NCI-H2227 (cell line): ENCODE measurements around the gene CDYL2.
"Not testable (repeated sequence)": the region's sequence is repeated elsewhere in the genome, so short reads cannot be mapped to it uniquely, and the experiment has no call there.

Source experiments
- DNase-seq: peaks from one replicate; lab custom pipeline; 2025; ENCODE audit not compliant: unreplicated experiment; lab: John Stamatoyannopoulos, UW

The CDYL2 gene

DNA sequence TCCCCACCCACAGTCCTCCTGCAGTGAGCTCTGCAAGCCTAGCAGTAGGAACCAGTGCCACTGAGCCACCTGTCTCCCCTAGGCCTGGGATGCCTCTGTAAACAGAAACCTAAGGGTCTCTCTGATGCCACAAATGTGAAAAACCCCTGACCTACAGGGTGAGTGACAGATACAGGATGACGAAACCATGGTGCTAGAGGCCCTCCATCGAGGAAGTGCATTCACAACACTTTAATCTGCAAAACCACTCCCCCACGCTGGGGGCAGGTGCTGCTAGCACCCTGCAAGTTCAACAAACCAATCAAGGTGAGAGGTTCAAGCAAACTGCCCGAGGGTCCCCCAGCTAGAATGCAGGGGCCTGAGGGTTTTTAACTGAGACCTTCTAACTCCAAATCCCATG is 59.5 kb downstream of the CDYL2 start:
- no peak for DNase-seq

DNA sequence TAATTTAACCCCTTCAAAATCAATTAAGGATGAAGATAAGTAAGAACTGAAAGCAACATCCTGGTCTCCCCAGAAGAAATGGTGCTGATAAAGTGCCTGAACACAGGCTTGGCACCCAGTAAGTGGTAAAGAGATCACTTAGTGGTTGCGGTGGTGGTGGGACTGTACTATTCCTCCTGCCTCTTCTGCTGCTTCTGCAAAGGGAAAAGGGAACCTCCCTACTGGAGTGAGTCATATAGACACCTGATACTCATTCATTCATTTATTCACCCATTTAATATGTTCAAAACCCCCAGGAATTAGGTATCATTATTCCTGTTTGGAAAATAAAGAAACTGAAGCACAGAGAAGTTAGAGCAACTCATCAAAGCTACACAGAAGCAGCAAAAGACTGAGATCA is 60.6 kb downstream of the CDYL2 start:
- no peak for DNase-seq

DNA sequence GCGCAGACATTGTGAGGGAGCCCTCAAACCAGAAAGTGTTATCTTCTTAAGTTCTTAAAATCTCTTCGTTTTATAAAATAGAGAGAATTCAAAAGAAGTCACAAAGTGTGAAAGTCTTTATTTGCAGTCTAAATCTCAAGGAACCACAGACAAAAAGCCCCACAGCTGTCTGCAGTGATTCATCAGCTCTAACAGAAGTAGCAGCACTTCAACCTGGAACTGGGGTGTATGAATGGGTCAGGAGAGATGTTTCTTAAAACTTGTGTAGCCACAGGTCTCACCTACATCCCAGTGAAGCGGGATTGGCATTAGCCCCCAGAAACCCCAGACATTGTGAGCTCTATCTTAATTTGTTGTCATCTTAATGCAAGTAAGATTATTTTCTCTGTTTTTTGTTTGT is 61.1 kb downstream of the CDYL2 start:
- no peak for DNase-seq

DNA sequence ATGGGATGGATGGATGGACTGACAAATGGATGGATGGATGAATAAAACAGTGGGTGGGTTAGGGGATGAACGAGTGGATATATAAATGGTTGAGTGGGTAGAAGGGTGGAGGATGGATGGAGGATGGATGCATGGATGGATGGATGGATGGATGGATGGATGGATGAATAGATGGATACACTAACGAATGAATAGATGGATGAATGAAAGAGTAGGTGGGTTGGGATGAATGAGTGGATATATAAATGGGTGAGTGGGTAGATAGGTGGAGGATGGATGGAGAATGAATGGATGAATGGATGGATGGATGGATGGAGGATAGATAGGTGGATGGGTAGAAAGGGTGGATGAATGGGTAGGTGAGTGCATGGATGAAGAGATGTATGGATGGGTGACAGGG is 62.1 kb downstream of the CDYL2 start:
- DNase-seq, result no peak

DNA sequence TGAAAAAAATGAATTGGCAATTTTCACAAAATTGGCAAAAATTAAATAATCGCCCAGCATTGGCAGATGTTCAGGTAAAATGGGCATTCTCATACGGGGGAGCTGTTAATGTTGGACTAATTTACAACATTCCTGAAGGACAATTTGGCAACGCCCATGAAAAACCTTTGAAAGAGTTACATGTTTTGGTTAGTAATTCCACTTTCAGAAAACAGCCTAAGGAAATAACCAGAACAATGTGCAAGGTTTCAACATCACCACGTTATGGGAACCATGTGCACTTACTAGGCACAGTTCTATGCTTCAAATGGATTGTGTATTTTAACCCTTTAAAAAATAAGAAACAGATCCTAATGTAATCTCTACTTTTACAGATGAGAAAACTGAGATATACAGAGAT is 62.7 kb downstream of the CDYL2 start:
- DNase-seq, result no peak

DNA sequence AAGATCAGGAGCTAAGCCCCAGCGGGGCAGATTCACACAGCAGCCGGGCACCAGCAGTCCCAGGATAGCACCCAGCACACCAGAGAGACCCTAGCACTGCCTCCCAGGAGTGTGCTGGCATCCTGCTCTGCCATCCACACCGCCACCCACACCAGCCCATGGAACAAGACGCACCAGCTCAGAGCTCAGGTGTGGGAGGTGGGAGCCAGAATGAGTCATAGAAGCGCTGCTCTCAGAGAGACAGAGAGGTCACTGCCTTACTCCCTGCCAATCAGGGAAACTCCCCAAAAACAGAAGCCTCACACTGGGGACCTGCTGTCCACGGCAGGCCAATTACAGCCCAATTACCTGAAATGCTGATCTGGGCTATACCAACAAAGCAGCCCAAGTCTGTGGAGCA is 64.9 kb downstream of the CDYL2 start:
- DNase-seq, result no peak

DNA sequence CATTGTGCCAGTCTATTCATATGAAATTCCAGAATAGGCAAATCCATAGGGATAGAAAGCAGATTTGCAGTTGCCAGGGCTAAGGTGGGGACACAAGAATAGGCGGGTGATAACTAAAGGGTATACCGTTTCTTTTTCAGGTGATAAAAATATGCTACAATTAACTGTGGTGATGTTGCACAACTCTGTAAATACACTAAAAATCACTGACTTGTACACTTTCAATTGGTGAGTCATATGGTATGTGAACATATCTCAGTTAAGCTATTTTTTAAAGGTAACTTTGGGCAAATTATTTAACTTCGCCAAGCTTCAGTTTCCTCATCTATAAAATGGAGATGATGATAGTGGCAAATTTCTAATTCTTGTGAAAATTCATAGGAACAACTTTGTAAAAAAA is 65.9 kb downstream of the CDYL2 start:
- no peak for DNase-seq

DNA sequence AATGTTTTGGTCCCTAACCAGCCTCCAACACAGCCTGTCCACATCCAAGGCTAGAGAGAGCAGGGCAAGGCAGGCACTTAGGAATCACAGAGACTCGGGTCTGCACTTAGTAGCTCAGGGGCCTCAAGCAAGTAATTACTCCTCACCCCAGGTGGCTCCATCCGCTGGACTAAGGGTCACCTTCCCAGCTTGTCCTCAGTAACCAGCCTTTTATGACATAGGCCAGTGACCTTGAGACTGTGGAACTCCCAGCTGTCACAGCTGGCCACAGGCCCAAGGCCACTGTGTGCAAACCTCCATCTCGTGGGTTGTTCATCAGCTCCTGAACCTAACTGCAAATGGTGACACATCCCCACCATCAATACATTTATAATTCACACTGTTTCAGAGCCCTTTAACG is 68.6 kb downstream of the CDYL2 start:
- DNase-seq, result no peak

DNA sequence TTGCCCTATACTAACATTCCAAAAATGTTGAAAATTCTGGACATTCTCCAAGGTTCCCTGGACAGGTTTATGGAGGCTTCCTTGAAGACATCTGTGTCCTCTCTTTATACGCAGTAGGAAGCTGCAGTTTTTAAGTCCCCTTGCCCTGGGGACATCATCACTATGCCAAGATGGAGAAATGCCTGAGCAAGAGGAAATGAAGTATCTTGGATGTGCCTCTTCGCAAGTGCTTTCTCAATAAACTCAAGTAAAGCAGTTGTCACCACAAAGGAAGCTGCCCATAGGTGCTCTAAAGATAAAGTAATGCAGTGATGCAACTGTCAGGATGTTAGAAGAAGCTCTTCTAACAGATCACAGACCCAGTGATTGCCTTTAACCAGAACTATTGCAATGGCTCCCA is 71.0 kb downstream of the CDYL2 start:
- DNase-seq, result no peak

DNA sequence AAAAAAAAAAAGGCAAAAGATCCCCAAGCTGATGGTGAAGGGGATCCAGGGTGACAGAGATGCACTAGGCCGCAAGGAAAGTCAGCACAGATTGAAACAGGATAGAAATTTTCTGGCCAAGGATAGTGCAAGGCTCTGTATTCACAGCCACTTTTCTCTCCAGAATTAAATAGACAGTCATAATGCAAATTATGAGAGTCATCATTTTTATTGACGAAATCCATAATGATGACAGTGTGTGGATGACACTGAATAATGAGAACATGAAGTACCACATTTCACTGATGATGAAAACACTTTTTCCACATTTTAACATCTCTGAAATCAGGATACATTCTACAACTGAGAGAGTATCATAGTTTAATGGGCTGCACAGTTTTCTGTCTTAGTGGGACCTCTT is 72.5 kb downstream of the CDYL2 start:
- no peak for DNase-seq

DNA sequence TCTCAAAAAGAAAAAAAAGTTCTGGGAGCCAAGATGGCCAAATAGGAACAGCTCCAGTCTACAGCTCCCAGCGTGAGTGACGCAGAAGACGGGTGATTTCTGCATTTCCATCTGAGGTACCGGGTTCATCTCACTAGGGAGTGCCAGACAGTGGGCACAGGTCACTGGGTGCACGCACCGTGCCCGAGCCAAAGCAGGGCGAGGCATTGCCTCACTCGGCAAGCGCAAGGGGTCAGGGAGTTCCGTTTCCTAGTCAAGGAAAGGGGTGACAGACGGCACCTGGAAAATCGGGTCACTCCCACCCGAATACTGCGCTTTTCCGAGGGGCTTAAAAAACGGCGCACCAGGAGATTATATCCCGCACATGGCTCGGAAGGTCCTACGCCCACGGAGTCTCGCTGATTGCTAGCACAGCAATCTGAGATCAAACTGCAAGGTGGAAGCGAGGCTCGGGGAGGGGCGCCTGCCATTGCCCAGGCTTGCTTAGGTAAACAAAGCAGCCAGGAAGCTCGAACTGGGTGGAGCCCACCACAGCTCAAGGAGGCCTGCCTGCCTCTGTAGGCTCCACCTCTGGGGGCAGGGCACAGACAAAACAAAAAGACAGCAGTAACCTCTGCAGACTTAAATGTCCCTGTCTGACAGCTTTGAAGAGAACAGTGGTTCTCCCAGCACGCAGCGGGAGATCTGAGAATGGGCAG is 77.2 kb downstream of the CDYL2 start:
- not testable (repeated sequence) for DNase-seq

DNA sequence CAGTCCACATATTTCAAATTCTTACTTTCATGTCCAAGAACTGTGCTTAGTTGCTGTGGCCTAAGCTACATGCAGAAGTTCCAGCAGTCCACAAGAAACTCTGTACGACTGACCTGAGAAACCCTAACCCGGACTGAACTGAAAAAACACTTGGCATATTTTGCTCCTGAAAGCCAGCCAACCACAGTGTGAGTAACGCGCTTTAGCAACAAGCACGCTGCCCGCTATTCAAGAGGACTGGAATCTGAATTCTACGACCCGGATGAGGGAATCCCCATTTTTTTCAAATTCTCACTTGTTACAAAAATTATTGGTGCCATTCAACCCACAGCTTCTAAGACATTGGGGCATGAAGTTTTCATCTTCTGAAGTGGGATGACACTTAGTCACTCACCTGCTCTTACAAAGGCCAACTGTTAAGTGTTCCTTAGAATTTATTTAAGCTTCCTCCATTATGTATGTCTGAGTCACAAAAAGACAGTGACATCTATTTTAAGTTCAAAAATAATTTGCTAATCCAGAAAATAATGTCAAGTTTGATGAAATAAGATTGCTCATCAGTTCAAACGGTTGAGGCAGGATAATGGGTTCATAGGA is 78.7 kb downstream of the CDYL2 start:
- DNase-seq, result no peak

DNA sequence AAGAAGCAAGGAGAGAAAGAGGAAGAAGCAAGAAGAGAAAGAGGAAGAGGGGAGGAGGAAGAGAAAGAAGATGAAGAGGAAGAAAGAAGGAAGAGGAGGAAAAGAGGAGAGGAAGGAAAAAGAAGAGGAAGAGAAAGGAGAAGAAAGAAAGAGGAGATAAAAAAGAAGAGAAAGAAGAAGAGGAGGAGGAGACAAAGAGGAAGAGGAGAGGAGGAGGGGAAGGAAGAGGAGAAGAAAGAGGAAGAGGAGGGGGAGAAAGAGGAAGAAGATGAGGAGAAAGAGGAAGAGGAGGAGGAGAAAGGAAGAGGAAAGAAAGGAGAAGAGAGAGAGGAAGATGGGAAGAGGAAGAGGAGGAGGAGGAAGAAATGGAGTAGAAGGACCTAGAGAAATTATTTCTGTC is 80.4 kb downstream of the CDYL2 start:
- DNase-seq, result no peak

DNA sequence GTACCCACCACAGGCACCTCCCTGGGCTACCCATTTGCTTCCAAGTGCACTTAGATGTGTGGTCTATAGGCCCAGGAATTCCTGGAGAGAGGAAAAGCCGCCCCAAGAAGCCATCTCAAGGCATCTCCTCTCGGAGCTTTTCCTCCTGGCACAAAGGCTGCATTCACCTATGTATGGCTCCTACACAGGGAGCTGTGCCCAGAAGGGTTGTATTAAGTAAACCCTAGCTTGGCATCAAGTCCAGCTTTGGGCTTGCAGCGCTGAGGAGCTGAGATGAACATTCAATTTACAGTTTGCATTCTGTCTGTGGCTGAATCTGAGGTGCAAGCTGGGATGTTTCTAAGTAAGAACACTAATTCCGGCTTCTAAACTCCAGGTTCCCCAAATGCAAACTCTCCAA is 81.3 kb downstream of the CDYL2 start:
- no peak for DNase-seq

DNA sequence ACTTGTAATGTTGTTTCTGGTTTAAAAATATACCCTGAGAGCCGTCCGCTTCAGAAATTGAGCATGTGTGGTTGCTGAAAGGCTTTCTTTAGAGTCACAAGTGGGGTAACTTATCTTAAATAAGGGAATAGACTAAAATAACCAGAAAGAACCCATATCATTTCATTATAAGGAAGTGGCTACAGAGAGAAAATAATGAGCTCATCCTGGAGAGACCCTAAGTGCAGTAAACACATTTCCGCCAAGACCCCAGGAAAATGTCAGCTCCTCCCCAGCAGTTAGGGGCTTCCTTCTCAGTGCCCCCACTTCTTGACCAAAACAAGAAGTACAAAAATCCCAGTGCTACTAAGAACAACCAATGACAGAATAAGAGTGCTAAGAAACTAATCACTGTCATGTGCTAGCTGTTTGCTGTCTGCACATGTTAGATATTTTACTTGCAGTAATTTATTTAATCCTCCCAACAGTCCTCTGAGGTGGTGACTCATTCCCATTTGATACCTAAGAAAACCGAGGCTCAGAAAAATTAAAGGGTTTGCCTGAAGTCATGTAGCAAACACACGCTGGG is 83.5 kb downstream of the CDYL2 start:
- no peak for DNase-seq

DNA sequence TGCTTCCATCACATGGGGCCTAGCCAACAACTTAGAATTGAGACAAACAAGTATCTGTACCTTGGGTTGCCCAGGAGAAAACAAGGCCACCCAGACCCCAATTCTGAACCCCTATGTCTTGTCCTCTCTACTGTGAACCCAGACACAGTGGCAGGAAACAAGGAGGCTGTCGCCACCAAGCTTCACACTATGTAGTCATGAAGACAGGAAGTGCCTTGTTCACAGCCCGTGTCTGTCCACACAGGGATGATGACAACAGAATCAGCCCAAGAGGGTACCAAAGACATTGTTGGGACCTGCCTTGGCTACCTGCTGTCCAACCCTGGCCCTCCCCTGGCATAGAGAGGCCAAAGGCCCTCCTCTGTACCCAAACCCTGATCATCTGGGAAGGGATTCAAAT is 84.8 kb downstream of the CDYL2 start:
- DNase-seq, result no peak

DNA sequence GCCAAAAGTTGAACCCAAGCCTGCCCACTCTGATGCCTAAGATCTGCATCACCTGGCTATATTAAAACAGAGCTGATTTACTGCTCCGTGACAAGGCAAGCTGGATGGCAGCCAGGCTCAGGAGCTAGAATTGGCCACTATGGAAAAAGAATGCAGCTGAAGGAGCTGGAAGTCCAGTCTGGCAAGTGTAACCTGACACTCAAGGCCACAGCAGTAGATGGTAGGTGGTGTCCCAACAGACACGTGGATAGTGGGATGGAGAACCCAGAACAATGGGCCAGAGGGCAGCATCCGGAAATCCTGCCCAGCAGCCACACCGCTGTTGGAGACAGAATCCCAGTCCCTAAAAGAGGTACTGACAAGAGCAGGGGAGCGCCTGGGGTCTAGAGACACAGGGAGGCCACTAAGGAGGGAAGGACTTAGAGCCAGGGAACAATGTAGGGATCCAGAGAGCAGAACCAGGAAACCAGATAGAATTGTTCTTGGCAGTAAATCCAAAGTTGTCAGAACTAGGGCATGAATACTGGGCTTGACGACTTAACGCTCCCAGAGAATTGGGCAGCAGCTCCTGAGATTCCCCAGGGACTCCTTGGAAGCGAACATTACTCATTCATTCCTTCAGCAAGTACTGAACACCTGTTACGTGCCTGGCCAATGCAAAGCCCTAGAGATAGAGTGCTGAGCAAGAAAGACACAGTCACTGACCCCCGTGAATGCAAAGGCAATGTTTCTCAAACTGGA is 85.7 kb downstream of the CDYL2 start:
- DNase-seq, result no peak

DNA sequence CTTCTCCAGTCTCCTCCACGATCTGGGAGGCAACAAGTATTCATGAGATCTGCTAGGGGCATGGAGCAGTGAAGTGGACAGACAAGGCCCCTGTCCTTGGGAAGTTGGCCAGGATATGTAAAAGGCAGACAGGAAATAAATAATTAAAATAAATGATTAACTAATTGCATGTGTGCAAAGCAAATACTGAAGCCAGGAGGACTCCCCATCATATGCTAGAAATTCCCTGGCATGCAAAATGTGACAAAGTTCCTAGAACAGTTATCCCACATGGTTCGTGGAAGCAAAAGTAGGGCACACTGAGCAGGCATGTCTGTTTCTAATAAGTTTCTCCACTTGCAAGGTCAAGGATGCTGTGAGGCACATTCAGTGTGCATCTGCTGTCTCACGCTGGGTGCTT is 86.8 kb downstream of the CDYL2 start:
- DNase-seq, result no peak

DNA sequence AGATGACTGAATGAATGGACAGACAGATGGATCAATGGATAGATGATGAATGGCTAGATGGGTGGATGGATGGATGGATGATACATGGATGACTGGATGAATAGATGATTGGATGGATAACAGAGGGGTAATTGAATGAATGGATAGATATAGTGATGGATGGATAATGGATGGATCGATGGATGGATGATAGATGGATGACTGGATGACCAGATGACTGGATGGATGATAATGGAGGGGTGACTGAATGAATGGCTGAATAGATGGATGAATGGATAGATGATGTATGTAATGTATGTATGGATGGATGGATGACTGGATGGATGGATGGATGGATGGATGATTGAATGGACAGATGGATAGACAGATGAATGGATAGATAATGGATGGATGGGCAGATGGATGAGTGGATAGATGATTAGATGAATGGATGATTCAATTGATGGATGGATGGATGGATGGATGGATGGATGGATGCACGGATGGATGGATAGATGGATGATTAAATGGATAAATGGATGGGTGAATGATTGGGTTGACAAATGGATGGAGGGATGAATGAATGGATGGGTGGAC is 87.7 kb downstream of the CDYL2 start:
- DNase-seq, result no peak

DNA sequence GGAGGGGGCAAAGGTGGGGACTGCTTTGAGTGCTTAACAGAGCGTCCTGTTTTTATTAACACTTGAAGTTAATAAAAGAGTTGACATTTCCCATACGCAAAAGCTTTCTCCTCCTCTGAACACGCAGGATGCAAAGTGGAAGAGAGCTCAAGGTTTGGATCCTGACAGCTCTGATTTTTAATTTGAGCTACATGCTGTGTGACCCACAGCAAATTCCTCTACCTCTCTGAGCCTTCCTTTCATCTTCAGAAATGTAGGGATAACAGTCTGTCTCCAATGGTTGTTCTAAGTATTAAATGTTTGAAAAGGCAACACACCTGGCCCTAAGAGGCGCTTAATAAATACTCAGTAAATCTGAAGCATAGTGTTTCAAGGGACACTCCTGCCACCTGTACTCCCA is 93.0 kb downstream of the CDYL2 start:
- no peak for DNase-seq

DNA sequence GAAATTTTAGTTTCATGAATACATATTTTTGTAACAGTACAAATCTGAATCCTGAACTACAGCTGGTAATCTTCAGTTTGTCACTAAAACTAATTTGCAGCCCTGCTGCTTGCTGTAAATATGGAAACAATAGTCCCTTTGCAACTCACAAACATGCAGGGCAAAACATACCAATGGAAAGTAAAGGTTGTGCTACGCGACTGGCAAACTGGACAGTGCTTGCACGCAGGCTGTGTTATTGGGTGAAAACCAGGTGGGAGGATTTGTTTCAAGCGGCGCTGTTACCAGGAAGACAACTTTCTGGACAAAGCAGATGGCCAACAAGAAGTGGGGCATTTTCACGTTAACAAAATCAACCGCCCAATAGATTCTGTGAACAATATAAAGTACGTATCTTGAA is 93.5 kb downstream of the CDYL2 start:
- no peak for DNase-seq

DNA sequence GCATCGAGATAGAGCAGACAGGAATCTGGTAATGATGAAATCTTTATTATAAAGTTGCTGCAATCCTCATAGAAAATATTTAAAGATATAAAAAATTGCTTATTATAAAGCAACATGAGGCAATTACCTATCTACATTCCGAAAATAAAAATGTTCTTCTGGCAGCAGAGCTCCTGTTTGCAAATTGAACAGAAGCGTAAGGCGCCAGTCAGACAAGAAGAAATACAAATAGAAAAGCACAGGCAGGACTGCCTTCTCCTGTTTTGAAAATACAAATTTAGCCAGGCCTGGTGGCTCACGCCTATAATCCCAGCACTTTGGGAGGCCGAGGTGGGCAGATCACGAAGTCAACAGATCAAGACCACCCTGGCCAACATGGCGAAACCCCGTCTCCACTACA is 95.6 kb downstream of the CDYL2 start:
- DNase-seq, result no peak
